Heart right ventricle (tissue), 16 donors: Measurements from ENCODE around the gene SNRK. TPM values are rescaled to one million over a fixed set of nuclear protein-coding genes. Genes with fewer than 3 reads are reported as not detected.

ENCODE experiments used
- ATAC-seq, 8 donors: fragments of 200-7000 bp; cut with Tn5 transposase; one replicate each; pipeline ENCODE4 v1.9.1; 2020; ENCODE audit warnings: mild to moderate bottlenecking in 8 of 8, moderate library complexity in 8 of 8, moderate number of reproducible peaks in 1 of 8
- DNase-seq, 2 donors: peaks; one replicate each; pipeline ENCODE4 v3.0.0-alpha.2; 2020
- H3K27ac ChIP-seq, 10 donors: fragments of 200-600 bp; sonication (generic) in 2 of 10; one replicate each; pipeline versions ENCODE4 v1.5.0 to v1.8.0; 2020 to 2022; ENCODE audit warnings: mild to moderate bottlenecking in 3 of 10
- H3K27me3 ChIP-seq, 7 donors: fragments of 200-600 bp; one replicate each; pipeline ENCODE4 v1.8.0; 2021 to 2022; ENCODE audit warnings: mild to moderate bottlenecking in 2 of 7
- H3K36me3 ChIP-seq, 9 donors: fragments of 200-600 bp; sonication (generic) in 1 of 9; one replicate each; pipeline versions ENCODE4 v1.5.0 to v1.8.0; 2020 to 2022; ENCODE audit warnings: mild to moderate bottlenecking in 2 of 9
- H3K4me1 ChIP-seq, 9 donors: fragments of 200-600 bp; sonication (generic) in 1 of 9; one replicate each; pipeline versions ENCODE4 v1.5.0 to v1.8.0; 2020 to 2022; ENCODE audit warnings: mild to moderate bottlenecking in 4 of 9
- H3K4me3 ChIP-seq, 10 donors: fragments of 200-600 bp; sonication (generic) in 2 of 10; one replicate each; pipeline versions ENCODE4 v1.5.0 to v1.8.0; 2020 to 2022; ENCODE audit warnings: mild to moderate bottlenecking in 7 of 10, moderate library complexity in 2 of 10
- H3K9me3 ChIP-seq, 11 donors: fragments of 200-600 bp in 10 of 11; sonication (generic) in 2 of 11; one replicate each; pipeline versions ENCODE4 v1.5.0 to v1.8.0; 2013 to 2022; ENCODE audit warnings: mild to moderate bottlenecking in 2 of 11, control low read depth in 1 of 11, moderate library complexity in 1 of 11
- CTCF ChIP-seq, 9 donors: fragments of 200-600 bp; sonication (generic) in 2 of 9; IDR thresholded peaks; one replicate each; pipeline versions ENCODE4 v1.5.0 to v1.8.0; 2021 to 2022; ENCODE audit warnings: antibody characterized with exemption in 9 of 9, mild to moderate bottlenecking in 5 of 9, moderate library complexity in 1 of 9
- WGBS, 2 donors: extraction: QIAGEN DNeasy Blood & Tissue Kit; methylation state at CpG; one replicate each; pipeline ENCODE4 v1.1.7; 2013; ENCODE audit warnings: inconsistent platforms in 1 of 2; 5-methylcytosine and 5-hydroxymethylcytosine counted together
- intact Hi-C, 10 donors: fragments of 100-400 bp; cut with DNase I; formaldehyde crosslinking; loops; one replicate each; pipeline versions ENCODE4 v1.11.1 to v1.14.2; 2022
- polyA plus RNA-seq, 2 donors: library from polyadenylated mRNA; stranded (reverse); fragments of 200-250 nt; gene quantifications; one replicate each; pipeline ENCODE4 v1.2.3, GENCODE V29; 2013
- total RNA-seq, 10 donors: library from RNA; stranded (reverse); fragmentation: NEBNext Ultra II Directional in 3 of 10; extraction: Animal tissue kit (Norgen Biotek cat#: 25700) in 3 of 10; gene quantifications; one replicate each; pipeline versions ENCODE4 v1.2.1 to v1.2.4, GENCODE V29; 2021 to 2023
- donor health status: Arrhythmogenic right ventricular cardiomyopathy.
- donor health status: ischemic (EF 13 %, LVEDD 7.1; RV severe dilation, severe dysfunction).
- donor health status: healthy with polysubstance abuse.
- donor health status: DM: no; HTN: yes; CAD: no.
- donor health status: DM: no; HTN: no; CAD: no.
- donor health status: ischemic (EF 25% LVEDD 6.9; RV normal size, moderate dysfunction).
- donor health status: ischemic (EF 25% LVEDD 5.7; RV mildly dilated, moderate dysfunction).
- donor health status: healthy.
- donor health status: DM: yes; HTN: yes; CAD: no.
- donor health status: Ischemic cardiomyopathy.
- donor health status: ischemic (EF 35%, LVEDD 5.7; RV mildly dilated, moderate dysfunction).
- donor health status: nonischemic (EF 11% LVEDD 7.7; RV severe dilation, severe dysfunction).
- donor health status: DM: yes; HTN: yes; CAD: no.
- donor health status: PGD.
- donor health status: ischemic (EF 29% LVEDD 5.4; RV normal size, mild dysfunction).
- donor health status: nonischemic (EF 23%, LVEDD 6.1; RV moderate dilation, normal function).

The SNRK gene
- total and polyA plus RNA-seq, 12 donors: 11.4 to 51.9 (median 27.8) TPM

- no peak for TF ChIP-seq CTCF (IDR thresholded peaks at IDR 0.05)
- intact Hi-C loops: loop anchor here in 6 of 10 donors (10.0 kb wide), 4 partner anchors 133 to 217 kb away; no protein-coding TSS in a partner anchor
- H3K27ac ChIP-seq: no peak overlapping the region
- H3K4me3 ChIP-seq: no peak overlapping the region
- ATAC-seq (no peak), DNase-seq (no peak)
- peaks cover 0 to 15% (median 4%) of the 10 kb centered on the region in 9 donors for H3K4me1 ChIP-seq
- no peaks in the 10 kb centered on the region for H3K27me3 ChIP-seq
- peaks cover 0 to 1% (median 0%) of the 10 kb centered on the region in 9 donors for H3K36me3 ChIP-seq
- WGBS, 2 donors: 93 to 97% methylated on average over 3 of the region's 3 CpGs
- H3K9me3 ChIP-seq: no peaks in the 10 kb centered on the region
Observed at GRCh38 chr3:43371494-43371893, 85.2 kb downstream of the SNRK start.

- Histone ChIP-seq H3K27me3 (no peaks in the 10 kb centered on the region), H3K36me3 (no peaks in the 10 kb centered on the region), H3K27ac (no peak overlapping the region), H3K4me3 (no peak overlapping the region), H3K9me3 (no peaks in the 10 kb centered on the region), H3K4me1 (peaks cover 0 to 15% (median 0%) of the 10 kb centered on the region in 9 donors)
- DNase-seq (no peak), ATAC-seq (no peak)
- TF ChIP-seq CTCF (IDR thresholded peaks at IDR 0.05): no peak
- intact Hi-C loops: loop anchor here in 6 of 10 donors (10.0 kb wide), 4 partner anchors 133 to 217 kb away; no protein-coding TSS in a partner anchor
- 95 to 96% methylated on average over 10 of the region's 10 CpGs for WGBS, 2 donors
Observed at GRCh38 chr3:43372007-43372740, 85.8 kb downstream of the SNRK start.

DNA sequence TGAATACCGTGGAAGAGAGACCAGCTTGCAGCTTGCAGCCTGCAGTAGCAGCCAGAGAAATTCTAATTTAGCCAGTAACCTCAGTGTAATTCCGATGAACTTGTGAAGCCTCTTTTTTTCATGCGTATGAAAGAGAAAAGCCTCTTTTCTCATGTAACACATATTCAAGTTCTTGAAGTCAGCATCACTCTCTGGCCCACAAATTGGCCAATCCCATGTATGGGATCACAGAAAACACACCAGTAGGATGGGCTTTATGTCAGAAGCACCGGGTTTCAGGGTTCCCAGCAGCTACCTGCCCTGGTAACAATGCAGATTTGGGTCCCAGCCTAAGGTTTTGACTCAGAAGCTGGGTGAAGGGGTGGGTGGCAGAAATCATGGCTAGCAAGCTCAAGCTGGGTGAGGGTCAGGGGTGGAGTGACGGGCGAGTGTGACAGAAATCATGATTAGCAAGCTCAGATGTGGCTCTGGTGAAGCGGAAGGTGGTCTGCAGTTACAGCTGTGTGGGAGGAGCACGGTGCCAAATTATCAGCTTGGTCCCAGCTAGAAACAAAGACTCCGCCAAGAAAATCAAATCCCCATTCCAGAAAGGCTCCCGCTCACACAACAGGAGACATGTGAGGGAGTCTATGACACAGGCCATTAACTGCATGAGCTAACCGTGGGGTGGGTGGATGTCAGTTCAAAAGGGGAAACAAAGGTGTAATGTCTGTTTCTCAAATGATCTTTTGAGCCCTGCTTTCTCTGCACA, 86.6 kb downstream of the SNRK start:
- peaks cover 0 to 18% (median 1%) of the 10 kb centered on the region in 9 donors for H3K4me1 ChIP-seq
- no peaks in the 10 kb centered on the region for H3K27me3 ChIP-seq
- no peaks in the 10 kb centered on the region for H3K36me3 ChIP-seq
- 78 to 80% methylated on average over 11 of the region's 11 CpGs for WGBS, 2 donors
- no peak overlapping the region for H3K4me3 ChIP-seq
- ATAC-seq (peak in 2 of 8 donors; percentile 50 to 54), DNase-seq (no peak)
- no peaks in the 10 kb centered on the region for H3K9me3 ChIP-seq
- H3K27ac ChIP-seq: peak overlapping the region in 2 of 10 donors; percentile 12 to 34
- no peak for TF ChIP-seq CTCF (IDR thresholded peaks at IDR 0.05)
- intact Hi-C loops: loop anchor here in 6 of 10 donors (10.0 kb wide), 4 partner anchors 132 to 218 kb away; no protein-coding TSS in a partner anchor

GRCh38 chr3:43373560-43373928, 87.2 kb downstream of the SNRK start:
- Histone ChIP-seq H3K4me3 (no peak overlapping the region), H3K4me1 (peaks cover 0 to 23% (median 7%) of the 10 kb centered on the region in 9 donors), H3K9me3 (no peaks in the 10 kb centered on the region), H3K27me3 (no peaks in the 10 kb centered on the region), H3K36me3 (no peaks in the 10 kb centered on the region), H3K27ac (peak overlapping the region in 1 of 10 donors; percentile 34)
- WGBS, 2 donors: 80 to 89% methylated on average over 3 of the region's 3 CpGs
- no peak for DNase-seq
- intact Hi-C loops: loop anchor here in 6 of 10 donors (10.0 kb wide), 4 partner anchors 131 to 219 kb away; no protein-coding TSS in a partner anchor
- ATAC-seq: no peak
- no peak for TF ChIP-seq CTCF (IDR thresholded peaks at IDR 0.05)
